HEK293 (cell line): ENCODE data around the gene HSPE1.
A peak's percentile ranks its signal among the peaks of the same experiment; 100 is the strongest.

Experiments
- CTCF ChIA-PET: fragments of 350-600 bp; formaldehyde crosslinking; extraction: SDS; loops from one replicate; lab custom pipeline; 2021; ENCODE audit warnings: antibody characterized with exemption; lab: Yijun Ruan, JAX
- POLR2A ChIA-PET: fragments of 300-600 bp; formaldehyde crosslinking; extraction: SDS; loops from one replicate; lab custom pipeline; 2020; ENCODE audit warnings: antibody characterized with exemption, inconsistent platforms; lab: Yijun Ruan, JAX
- H3K27ac ChIP-seq: fragments of 200-500 bp; sonication (Bioruptor generic); 2 replicates; pipeline ENCODE4 v1.5.1; 2014; ENCODE audit warnings: low read depth, low read length, control low read depth, inconsistent platforms; ENCODE audit errors: extremely low read depth
- H3K36me3 ChIP-seq, 2 experiments: fragments of 200-500 bp in 1 of 2; sonication (Bioruptor generic) in 1 of 2; 1 replicate in 1 of 2; 2 replicates in 1 of 2; pipeline ENCODE4 v1.5.1; 2014 to 2017; ENCODE audit warnings: inconsistent platforms in 2 of 2, low read length in 2 of 2; ENCODE audit not compliant: control insufficient read depth in 2 of 2, insufficient read depth in 1 of 2
- H3K4me1 ChIP-seq: fragments of 200-500 bp; sonication (Bioruptor generic); 2 replicates; pipeline ENCODE4 v1.5.1; 2014; ENCODE audit warnings: mild to moderate bottlenecking, low read length, inconsistent platforms; ENCODE audit not compliant: control insufficient read depth, insufficient read depth
- H3K4me3 ChIP-seq: 2 replicates; pipeline ENCODE4 v1.5.1; 2011; ENCODE audit warnings: low read depth, mild to moderate bottlenecking, control low read depth, low read length, moderate library complexity
- H3K9me3 ChIP-seq: fragments of 200-500 bp; sonication (Bioruptor generic); 2 replicates; pipeline ENCODE4 v1.5.1; 2014; ENCODE audit warnings: low read depth, low read length, inconsistent platforms; ENCODE audit not compliant: control insufficient read depth, insufficient read depth
- MEIS1 ChIP-seq: sonication (generic); formaldehyde crosslinking; IDR thresholded peaks from 2 replicates; pipeline ENCODE4 v1.8.1; 2022; ENCODE audit warnings: missing genetic modification reagents, mild to moderate bottlenecking, borderline replicate concordance
- OSR2 ChIP-seq: fragments of 450-650 bp; formaldehyde crosslinking; IDR thresholded peaks from 2 replicates; pipeline ENCODE4 v1.5.1; 2016; ENCODE audit warnings: missing biosample characterization, missing genetic modification characterization
- RBAK ChIP-seq: fragments of 450-650 bp; formaldehyde crosslinking; IDR thresholded peaks from 2 replicates; pipeline ENCODE4 v1.5.1; 2016; ENCODE audit warnings: missing biosample characterization, missing genetic modification characterization
- TCF7L2 ChIP-seq: IDR thresholded peaks from 2 replicates; pipeline ENCODE4 v1.6.1; 2011; ENCODE audit warnings: low read depth, mild to moderate bottlenecking, inconsistent platforms, low read length, moderate library complexity, borderline replicate concordance
- ZBTB20 ChIP-seq: fragments of 450-650 bp; formaldehyde crosslinking; IDR thresholded peaks from 2 replicates; pipeline ENCODE4 v1.5.1; 2016; ENCODE audit warnings: missing biosample characterization, missing genetic modification characterization
- ZNF146 ChIP-seq: fragments of 450-650 bp; formaldehyde crosslinking; IDR thresholded peaks from 2 replicates; pipeline ENCODE4 v1.5.1; 2016; ENCODE audit warnings: missing biosample characterization, missing genetic modification characterization
- ZNF433 ChIP-seq: fragments of 450-650 bp; formaldehyde crosslinking; IDR thresholded peaks from 2 replicates; pipeline ENCODE4 v1.5.1; 2016; ENCODE audit warnings: missing biosample characterization, missing genetic modification characterization, low read depth
- ZNF510 ChIP-seq: fragments of 450-650 bp; formaldehyde crosslinking; IDR thresholded peaks from 2 replicates; pipeline ENCODE4 v1.5.1; 2018; ENCODE audit warnings: mild to moderate bottlenecking, missing genetic modification characterization, missing biosample characterization; ENCODE audit not compliant: insufficient replicate concordance
- ZNF677 ChIP-seq: fragments of 450-650 bp; IDR thresholded peaks from 2 replicates; pipeline ENCODE4 v1.5.0; 2018; ENCODE audit warnings: missing biosample characterization, mild to moderate bottlenecking, missing genetic modification characterization, moderate library complexity
- ZNF701 ChIP-seq: fragments of 450-650 bp; formaldehyde crosslinking; IDR thresholded peaks from 2 replicates; pipeline ENCODE4 v1.5.1; 2016; ENCODE audit warnings: missing biosample characterization, missing genetic modification characterization
- ZNF76 ChIP-seq: fragments of 450-650 bp; formaldehyde crosslinking; IDR thresholded peaks from 2 replicates; pipeline ENCODE4; 2016; ENCODE audit warnings: low read depth, missing biosample characterization, missing genetic modification characterization, borderline replicate concordance
- TF ChIP-seq, protein P1 (sequence below): fragments of 450-650 bp; formaldehyde crosslinking; conservative IDR thresholded peaks from 2 replicates; pipeline ENCODE4 v1.5.1; 2016; ENCODE audit warnings: low read depth, missing biosample characterization, missing genetic modification characterization
- TF ChIP-seq, protein P2 (sequence below): fragments of 450-650 bp; formaldehyde crosslinking; IDR thresholded peaks from 2 replicates; pipeline ENCODE4 v1.5.1; 2017; ENCODE audit warnings: missing biosample characterization, missing genetic modification characterization
- TF ChIP-seq, protein P3 (sequence below): fragments of 450-650 bp; formaldehyde crosslinking; IDR thresholded peaks from 2 replicates; pipeline ENCODE4 v1.5.0; 2017; ENCODE audit warnings: missing biosample characterization, missing genetic modification characterization, borderline replicate concordance
- TF ChIP-seq, protein P4 (sequence below): fragments of 450-650 bp; formaldehyde crosslinking; IDR thresholded peaks from 2 replicates; pipeline ENCODE4 v1.5.1; 2016; ENCODE audit warnings: missing biosample characterization, missing genetic modification characterization

HSPE1 gene

DNA sequence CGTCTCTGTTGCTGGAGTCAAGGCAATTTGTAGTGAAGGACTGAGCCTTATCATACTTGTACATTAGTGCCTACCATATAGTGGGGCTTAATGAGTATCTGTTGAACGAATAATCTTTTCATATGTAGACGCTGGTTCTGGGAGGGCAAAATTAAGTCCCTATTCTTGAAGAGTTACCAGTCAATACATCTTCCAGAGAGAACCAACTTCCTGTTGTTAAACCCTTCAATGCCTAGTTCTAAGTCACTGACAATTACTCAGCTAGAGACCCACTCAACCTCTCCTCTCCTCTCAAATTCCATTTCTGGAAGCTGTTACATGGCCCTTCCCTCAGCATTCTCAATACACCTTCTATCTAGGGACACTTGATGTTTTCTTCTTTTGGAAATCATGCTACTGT is 14.6 kb downstream of the HSPE1 start:
- Histone ChIP-seq H3K4me1 (peaks cover 2% of the 10 kb centered on the region; the same call in 1 of the 2 replicates), H3K27ac (peak overlapping the region; percentile 87; the same call in 1 of the 2 replicates), H3K4me3 (no peak overlapping the region), H3K9me3 (no peaks in the 10 kb centered on the region)
- POLR2A ChIA-PET, result interaction anchor here (1.7 to 6.0 kb wide), 4 partner anchors 8 to 80 kb away, joined by 7 to 85 read pairs (median 12); partner anchors contain the start of genes COQ10B, HSPD1, HSPE1 and SF3B1
- TF ChIP-seq ZNF677 (tag by site-specific recombination) (no peak), ZBTB20 (tag by site-specific recombination) (peak; percentile 17; the same call in 1 of the 2 replicates)
- TF ChIP-seq, all 188 proteins: peak for 1
- CTCF ChIA-PET, result no interaction called here
- H3K36me3 ChIP-seq, result no peaks in the 10 kb centered on the region; a peak in 1 of 3 replicates

DNA sequence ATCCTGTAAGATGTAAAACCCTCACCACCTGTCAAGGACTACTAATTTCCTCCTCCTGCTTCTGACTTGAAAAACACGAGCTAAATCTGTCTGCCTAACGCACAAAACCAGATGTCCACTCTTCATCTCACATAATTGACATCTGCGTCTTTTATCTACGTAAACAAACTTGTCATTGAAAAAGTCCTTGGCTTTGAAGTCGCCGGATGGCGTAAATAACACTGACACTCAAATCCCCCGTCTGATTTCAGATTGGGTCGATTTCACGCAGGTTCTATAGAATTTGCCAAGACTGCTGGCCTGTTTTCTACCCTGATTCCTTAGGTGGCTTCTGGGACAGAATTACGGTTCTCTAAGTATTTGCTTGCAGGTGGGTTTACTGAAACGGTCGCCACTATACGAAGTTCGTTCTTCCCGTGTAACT is 15.1 kb downstream of the HSPE1 start:
- TF ChIP-seq OSR2 (tag by site-specific recombination) (no peak), ZNF677 (tag by site-specific recombination) (no peak), ZNF433 (tag by site-specific recombination) (no peak), ZNF510 (tag by site-specific recombination) (peak; percentile 87), ZNF76 (tag by site-specific recombination) (no peak), TCF7L2 (peak; percentile 68; the same call in 1 of the 2 replicates), ZNF701 (tag by site-specific recombination) (no peak), ZNF146 (tag by site-specific recombination) (no peak), RBAK (tag by site-specific recombination) (no peak), MEIS1 (CRISPR knock-in tag) (no peak)
- TF ChIP-seq, protein P1, sequence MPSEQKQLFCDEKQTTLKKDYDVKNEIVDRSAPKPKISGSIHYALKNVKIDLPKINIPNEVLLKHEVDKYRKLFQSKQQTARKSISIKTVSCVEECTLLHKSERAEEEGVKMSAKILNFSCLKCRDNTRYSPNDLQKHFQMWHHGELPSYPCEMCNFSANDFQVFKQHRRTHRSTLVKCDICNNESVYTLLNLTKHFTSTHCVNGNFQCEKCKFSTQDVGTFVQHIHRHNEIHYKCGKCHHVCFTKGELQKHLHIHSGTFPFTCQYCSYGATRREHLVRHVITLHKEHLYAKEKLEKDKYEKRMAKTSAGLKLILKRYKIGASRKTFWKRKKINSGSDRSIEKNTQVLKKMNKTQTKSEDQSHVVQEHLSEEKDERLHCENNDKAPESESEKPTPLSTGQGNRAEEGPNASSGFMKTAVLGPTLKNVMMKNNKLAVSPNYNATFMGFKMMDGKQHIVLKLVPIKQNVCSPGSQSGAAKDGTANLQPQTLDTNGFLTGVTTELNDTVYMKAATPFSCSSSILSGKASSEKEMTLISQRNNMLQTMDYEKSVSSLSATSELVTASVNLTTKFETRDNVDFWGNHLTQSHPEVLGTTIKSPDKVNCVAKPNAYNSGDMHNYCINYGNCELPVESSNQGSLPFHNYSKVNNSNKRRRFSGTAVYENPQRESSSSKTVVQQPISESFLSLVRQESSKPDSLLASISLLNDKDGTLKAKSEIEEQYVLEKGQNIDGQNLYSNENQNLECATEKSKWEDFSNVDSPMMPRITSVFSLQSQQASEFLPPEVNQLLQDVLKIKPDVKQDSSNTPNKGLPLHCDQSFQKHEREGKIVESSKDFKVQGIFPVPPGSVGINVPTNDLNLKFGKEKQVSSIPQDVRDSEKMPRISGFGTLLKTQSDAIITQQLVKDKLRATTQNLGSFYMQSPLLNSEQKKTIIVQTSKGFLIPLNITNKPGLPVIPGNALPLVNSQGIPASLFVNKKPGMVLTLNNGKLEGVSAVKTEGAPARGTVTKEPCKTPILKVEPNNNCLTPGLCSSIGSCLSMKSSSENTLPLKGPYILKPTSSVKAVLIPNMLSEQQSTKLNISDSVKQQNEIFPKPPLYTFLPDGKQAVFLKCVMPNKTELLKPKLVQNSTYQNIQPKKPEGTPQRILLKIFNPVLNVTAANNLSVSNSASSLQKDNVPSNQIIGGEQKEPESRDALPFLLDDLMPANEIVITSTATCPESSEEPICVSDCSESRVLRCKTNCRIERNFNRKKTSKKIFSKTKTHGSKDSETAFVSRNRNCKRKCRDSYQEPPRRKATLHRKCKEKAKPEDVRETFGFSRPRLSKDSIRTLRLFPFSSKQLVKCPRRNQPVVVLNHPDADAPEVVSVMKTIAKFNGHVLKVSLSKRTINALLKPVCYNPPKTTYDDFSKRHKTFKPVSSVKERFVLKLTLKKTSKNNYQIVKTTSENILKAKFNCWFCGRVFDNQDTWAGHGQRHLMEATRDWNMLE (tag by site-specific recombination), result no peak
- TF ChIP-seq, protein P2, sequence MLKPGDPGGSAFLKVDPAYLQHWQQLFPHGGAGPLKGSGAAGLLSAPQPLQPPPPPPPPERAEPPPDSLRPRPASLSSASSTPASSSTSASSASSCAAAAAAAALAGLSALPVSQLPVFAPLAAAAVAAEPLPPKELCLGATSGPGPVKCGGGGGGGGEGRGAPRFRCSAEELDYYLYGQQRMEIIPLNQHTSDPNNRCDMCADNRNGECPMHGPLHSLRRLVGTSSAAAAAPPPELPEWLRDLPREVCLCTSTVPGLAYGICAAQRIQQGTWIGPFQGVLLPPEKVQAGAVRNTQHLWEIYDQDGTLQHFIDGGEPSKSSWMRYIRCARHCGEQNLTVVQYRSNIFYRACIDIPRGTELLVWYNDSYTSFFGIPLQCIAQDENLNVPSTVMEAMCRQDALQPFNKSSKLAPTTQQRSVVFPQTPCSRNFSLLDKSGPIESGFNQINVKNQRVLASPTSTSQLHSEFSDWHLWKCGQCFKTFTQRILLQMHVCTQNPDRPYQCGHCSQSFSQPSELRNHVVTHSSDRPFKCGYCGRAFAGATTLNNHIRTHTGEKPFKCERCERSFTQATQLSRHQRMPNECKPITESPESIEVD (tag by site-specific recombination), result peak; percentile 28; the same call in 1 of the 2 replicates
- TF ChIP-seq, protein P3, sequence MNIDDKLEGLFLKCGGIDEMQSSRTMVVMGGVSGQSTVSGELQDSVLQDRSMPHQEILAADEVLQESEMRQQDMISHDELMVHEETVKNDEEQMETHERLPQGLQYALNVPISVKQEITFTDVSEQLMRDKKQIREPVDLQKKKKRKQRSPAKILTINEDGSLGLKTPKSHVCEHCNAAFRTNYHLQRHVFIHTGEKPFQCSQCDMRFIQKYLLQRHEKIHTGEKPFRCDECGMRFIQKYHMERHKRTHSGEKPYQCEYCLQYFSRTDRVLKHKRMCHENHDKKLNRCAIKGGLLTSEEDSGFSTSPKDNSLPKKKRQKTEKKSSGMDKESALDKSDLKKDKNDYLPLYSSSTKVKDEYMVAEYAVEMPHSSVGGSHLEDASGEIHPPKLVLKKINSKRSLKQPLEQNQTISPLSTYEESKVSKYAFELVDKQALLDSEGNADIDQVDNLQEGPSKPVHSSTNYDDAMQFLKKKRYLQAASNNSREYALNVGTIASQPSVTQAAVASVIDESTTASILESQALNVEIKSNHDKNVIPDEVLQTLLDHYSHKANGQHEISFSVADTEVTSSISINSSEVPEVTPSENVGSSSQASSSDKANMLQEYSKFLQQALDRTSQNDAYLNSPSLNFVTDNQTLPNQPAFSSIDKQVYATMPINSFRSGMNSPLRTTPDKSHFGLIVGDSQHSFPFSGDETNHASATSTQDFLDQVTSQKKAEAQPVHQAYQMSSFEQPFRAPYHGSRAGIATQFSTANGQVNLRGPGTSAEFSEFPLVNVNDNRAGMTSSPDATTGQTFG (tag by site-specific recombination), result no peak
- TF ChIP-seq, protein P4, sequence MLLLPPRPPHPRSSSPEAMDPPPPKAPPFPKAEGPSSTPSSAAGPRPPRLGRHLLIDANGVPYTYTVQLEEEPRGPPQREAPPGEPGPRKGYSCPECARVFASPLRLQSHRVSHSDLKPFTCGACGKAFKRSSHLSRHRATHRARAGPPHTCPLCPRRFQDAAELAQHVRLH (tag by site-specific recombination), result no peak
- Histone ChIP-seq H3K4me3 (peak overlapping the region; percentile 99), H3K27ac (peak overlapping the region; percentile 87), H3K4me1 (peaks cover 2% of the 10 kb centered on the region; the same call in 1 of the 2 replicates), H3K9me3 (no peaks in the 10 kb centered on the region), H3K36me3 (peaks cover 0 to 4% of the 10 kb centered on the region in 2 experiments; a peak in 2 of 3 replicates)
- POLR2A ChIA-PET, result interaction anchor here (1.1 to 6.0 kb wide), 10 partner anchors 7 to 267 kb away, joined by 3 to 85 read pairs (median 6); partner anchors contain the start of genes COQ10B, HSPD1, HSPE1 and MARS2
- CTCF ChIA-PET, result no interaction called here
